ENCODE data around the gene MTFP1.

DNA sequence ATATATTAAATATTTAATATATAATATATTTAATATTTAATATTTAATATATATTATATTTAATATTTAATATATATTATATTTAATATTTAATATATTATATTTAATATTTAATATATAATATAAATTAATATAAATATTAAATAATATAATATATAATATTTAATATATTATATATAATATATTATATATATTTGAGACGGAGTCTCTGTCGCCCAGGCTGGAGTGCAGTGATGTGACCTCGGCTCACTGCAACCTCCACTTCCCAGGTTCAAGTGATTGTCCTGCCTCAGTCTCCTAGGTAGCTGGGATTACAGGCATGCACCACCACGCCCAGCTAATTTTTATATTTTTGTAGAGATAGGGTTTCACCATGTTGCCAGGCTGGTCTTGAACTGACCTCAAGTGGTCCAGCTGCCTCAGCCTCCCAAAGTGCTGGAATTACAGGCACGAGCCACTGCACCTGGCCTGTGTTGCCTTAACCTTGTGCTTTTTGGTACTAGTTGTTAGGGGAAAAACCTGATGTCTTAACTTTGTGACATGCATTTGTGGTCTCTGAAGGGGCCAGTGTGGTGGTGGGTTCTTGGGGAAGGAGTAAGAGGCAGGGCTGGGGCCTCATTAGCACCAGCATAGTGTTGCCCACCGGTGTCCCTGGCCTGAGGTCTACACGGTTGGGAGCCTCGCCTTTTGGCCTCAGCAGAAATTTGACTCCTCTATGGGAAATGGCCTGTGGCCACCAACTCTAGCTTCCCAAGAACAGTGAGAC, 29.7 kb downstream of the MTFP1 start:
- no peak for TF ChIP-seq POLR2A (IDR thresholded peaks at IDR 0.05)
- no peak for TF ChIP-seq POLR2AphosphoS5 (IDR thresholded peaks at IDR 0.05)
- TF ChIP-seq, protein P1, sequence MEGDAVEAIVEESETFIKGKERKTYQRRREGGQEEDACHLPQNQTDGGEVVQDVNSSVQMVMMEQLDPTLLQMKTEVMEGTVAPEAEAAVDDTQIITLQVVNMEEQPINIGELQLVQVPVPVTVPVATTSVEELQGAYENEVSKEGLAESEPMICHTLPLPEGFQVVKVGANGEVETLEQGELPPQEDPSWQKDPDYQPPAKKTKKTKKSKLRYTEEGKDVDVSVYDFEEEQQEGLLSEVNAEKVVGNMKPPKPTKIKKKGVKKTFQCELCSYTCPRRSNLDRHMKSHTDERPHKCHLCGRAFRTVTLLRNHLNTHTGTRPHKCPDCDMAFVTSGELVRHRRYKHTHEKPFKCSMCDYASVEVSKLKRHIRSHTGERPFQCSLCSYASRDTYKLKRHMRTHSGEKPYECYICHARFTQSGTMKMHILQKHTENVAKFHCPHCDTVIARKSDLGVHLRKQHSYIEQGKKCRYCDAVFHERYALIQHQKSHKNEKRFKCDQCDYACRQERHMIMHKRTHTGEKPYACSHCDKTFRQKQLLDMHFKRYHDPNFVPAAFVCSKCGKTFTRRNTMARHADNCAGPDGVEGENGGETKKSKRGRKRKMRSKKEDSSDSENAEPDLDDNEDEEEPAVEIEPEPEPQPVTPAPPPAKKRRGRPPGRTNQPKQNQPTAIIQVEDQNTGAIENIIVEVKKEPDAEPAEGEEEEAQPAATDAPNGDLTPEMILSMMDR (IDR thresholded peaks at IDR 0.05 in 8 of 11, conservative IDR thresholded peaks at IDR 0.05 in 3 of 11), result no peak

Measured in spleen (tissue), 7 donors.